ENCODE data around the gene PRR4.

GRCh38 chr12:10863512-10864218 is 14.4 kb upstream of the PRR4 start:
- TF ChIP-seq CBX3 (IDR thresholded peaks at IDR 0.05; ENCODE audit: borderline replicate concordance in 1 of 2, low read length in 2 of 2) = no peak
- no peak for TF ChIP-seq BRCA1 (IDR thresholded peaks at IDR 0.05)
- no peak for TF ChIP-seq BRCA1 (CRISPR knock-in tag; IDR thresholded peaks at IDR 0.05)
- TF ChIP-seq ZNF165 (CRISPR knock-in tag; IDR thresholded peaks at IDR 0.05; ENCODE audit: borderline replicate concordance) = no peak
- TF ChIP-seq, protein P1, sequence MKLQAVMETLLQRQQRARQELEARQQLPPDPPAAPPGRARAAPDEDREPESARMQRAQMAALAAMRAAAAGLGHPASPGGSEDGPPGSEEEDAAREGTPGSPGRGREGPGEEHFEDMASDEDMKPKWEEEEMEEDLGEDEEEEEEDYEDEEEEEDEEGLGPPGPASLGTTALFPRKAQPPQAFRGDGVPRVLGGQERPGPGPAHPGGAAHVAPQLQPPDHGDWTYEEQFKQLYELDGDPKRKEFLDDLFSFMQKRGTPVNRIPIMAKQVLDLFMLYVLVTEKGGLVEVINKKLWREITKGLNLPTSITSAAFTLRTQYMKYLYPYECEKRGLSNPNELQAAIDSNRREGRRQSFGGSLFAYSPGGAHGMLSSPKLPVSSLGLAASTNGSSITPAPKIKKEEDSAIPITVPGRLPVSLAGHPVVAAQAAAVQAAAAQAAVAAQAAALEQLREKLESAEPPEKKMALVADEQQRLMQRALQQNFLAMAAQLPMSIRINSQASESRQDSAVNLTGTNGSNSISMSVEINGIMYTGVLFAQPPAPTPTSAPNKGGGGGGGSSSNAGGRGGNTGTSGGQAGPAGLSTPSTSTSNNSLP (IDR thresholded peaks at IDR 0.05; ENCODE audit: borderline replicate concordance, low read depth, low read length) = no peak
- no peak for TF ChIP-seq RBM25 (IDR thresholded peaks at IDR 0.05; ENCODE audit: low read depth, low read length, severe bottlenecking)
- no peak for TF ChIP-seq NCOA2 (IDR thresholded peaks at IDR 0.05; ENCODE audit: partially characterized antibody in 2 of 2)
- TF ChIP-seq PREB (CRISPR knock-in tag; IDR thresholded peaks at IDR 0.05) = no peak
- TF ChIP-seq FOXK2 (conservative IDR thresholded peaks at IDR 0.05 in 1 of 2, IDR thresholded peaks at IDR 0.05 in 1 of 2; ENCODE audit: low read depth in 2 of 2) = no peak
- TF ChIP-seq, protein P2, sequence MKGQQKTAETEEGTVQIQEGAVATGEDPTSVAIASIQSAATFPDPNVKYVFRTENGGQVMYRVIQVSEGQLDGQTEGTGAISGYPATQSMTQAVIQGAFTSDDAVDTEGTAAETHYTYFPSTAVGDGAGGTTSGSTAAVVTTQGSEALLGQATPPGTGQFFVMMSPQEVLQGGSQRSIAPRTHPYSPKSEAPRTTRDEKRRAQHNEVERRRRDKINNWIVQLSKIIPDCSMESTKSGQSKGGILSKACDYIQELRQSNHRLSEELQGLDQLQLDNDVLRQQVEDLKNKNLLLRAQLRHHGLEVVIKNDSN (CRISPR knock-in tag; IDR thresholded peaks at IDR 0.05) = no peak
- TF ChIP-seq ZBTB7A (IDR thresholded peaks at IDR 0.05; ENCODE audit: borderline replicate concordance, control insufficient read depth, low read depth, low read length) = no peak
- TF ChIP-seq NFRKB (IDR thresholded peaks at IDR 0.05; ENCODE audit: low read depth) = no peak

Data from K562 (cell line).